GM23248 (cell line): Measurements from ENCODE around the gene TMEM50B. TPM values are rescaled to one million over a fixed set of nuclear protein-coding genes. Genes with fewer than 3 reads are reported as not detected.
"Not testable (repeated sequence)": the region's sequence is repeated elsewhere in the genome, so short reads cannot be mapped to it uniquely, and the experiment has no call there.

ENCODE experiments used
- DNase-seq: peaks from one replicate; pipeline ENCODE4 v3.0.0-alpha.2; 2015
- H2AFZ ChIP-seq: fragments of 200-600 bp; sonication (generic); 2 replicates; pipeline ENCODE4 v1.6.1; 2016; ENCODE audit warnings: antibody characterized with exemption
- H3F3A ChIP-seq: fragments of 200-600 bp; sonication (generic); 2 replicates; pipeline ENCODE4 v1.6.1; 2016; ENCODE audit warnings: mild to moderate bottlenecking, antibody characterized with exemption, mixed run types; ENCODE audit not compliant: insufficient read depth
- H3K27ac ChIP-seq: fragments of 200-600 bp; sonication (generic); 2 replicates; pipeline ENCODE4 v1.5.1; 2016; ENCODE audit warnings: mild to moderate bottlenecking
- H3K27me3 ChIP-seq: fragments of 200-600 bp; sonication (generic); replicated peaks from 2 replicates; pipeline ENCODE4 v1.6.1; 2016; ENCODE audit warnings: mild to moderate bottlenecking; ENCODE audit not compliant: insufficient read depth
- H3K36me3 ChIP-seq: fragments of 200-600 bp; sonication (generic); 2 replicates; pipeline ENCODE4 v1.6.1; 2016; ENCODE audit warnings: low read depth, mild to moderate bottlenecking
- H3K4me1 ChIP-seq: fragments of 200-600 bp; sonication (generic); 2 replicates; pipeline ENCODE4 v1.6.1; 2016; ENCODE audit warnings: mild to moderate bottlenecking; ENCODE audit not compliant: insufficient read depth
- H3K4me2 ChIP-seq: fragments of 200-600 bp; sonication (generic); one replicate; pipeline ENCODE4 v1.6.1; 2016; ENCODE audit warnings: mild to moderate bottlenecking; ENCODE audit not compliant: unreplicated experiment
- H3K4me3 ChIP-seq: fragments of 200-600 bp; sonication (generic); 2 replicates; pipeline ENCODE4 v1.5.1; 2016; ENCODE audit warnings: mild to moderate bottlenecking
- H3K79me2 ChIP-seq: fragments of 200-600 bp; sonication (generic); 2 replicates; pipeline ENCODE4 v1.6.1; 2016; ENCODE audit warnings: mild to moderate bottlenecking; ENCODE audit not compliant: insufficient read depth
- H3K9ac ChIP-seq: fragments of 200-600 bp; sonication (generic); 2 replicates; pipeline ENCODE4 v1.6.1; 2016; ENCODE audit warnings: mild to moderate bottlenecking
- H3K9me2 ChIP-seq: fragments of 200-600 bp; sonication (generic); 2 replicates; pipeline ENCODE4 v1.6.1; 2016; ENCODE audit warnings: mixed run types, mild to moderate bottlenecking, moderate library complexity; ENCODE audit not compliant: insufficient read depth
- H3K9me3 ChIP-seq: fragments of 200-600 bp; sonication (generic); one replicate; pipeline ENCODE4 v1.6.1; 2017; ENCODE audit warnings: low read depth
- H4K20me1 ChIP-seq: fragments of 200-600 bp; sonication (generic); 2 replicates; pipeline ENCODE4 v1.6.0; 2016; ENCODE audit not compliant: insufficient read depth
- EZH2 ChIP-seq: fragments of 200-600 bp; sonication (generic); IDR thresholded peaks from 2 replicates; pipeline ENCODE4 v1.6.1; 2018; ENCODE audit warnings: antibody characterized with exemption, mild to moderate bottlenecking; ENCODE audit not compliant: insufficient read depth, poor library complexity, severe bottlenecking
- EZH2phosphoT487 ChIP-seq: fragments of 200-600 bp; sonication (generic); IDR thresholded peaks from 2 replicates; pipeline ENCODE4 v1.6.1; 2018; ENCODE audit warnings: antibody characterized with exemption, moderate library complexity, mild to moderate bottlenecking, low read depth; ENCODE audit not compliant: insufficient read depth
- WGBS, 2 experiments: methylation state at CpG; one replicate each; pipeline ENCODE4 v1.1.6; 2015 to 2017; ENCODE audit warnings: low lambda C conversion rate in 2 of 2, low coverage in 1 of 2; ENCODE audit errors: missing lambda C conversion rate in 2 of 2; 5-methylcytosine and 5-hydroxymethylcytosine counted together
- in situ Hi-C: fragments of 300-500 bp; cut with MboI; formaldehyde crosslinking; loops from 2 replicates; pipeline ENCODE4 v1.15.0; 2020
- polyA plus RNA-seq: library from polyadenylated mRNA; unstranded; fragments of >200 nt; fragmentation: Nextera tagmentation; extraction: Ambion mirVana; gene quantifications from 2 replicates; pipeline ENCODE4 v1.2.1, GENCODE V29; 2016
- total RNA-seq: library from RNA; depleted of rRNA; stranded (reverse); fragments of >200 nt; shearing (Covaris generic); gene quantifications from 2 replicates; pipeline ENCODE4 v1.2.3, GENCODE V29; 2014

The TMEM50B gene
- total and polyA plus RNA-seq, 2 experiments from 2014 or later = 35.1 to 43.9 TPM

DNA sequence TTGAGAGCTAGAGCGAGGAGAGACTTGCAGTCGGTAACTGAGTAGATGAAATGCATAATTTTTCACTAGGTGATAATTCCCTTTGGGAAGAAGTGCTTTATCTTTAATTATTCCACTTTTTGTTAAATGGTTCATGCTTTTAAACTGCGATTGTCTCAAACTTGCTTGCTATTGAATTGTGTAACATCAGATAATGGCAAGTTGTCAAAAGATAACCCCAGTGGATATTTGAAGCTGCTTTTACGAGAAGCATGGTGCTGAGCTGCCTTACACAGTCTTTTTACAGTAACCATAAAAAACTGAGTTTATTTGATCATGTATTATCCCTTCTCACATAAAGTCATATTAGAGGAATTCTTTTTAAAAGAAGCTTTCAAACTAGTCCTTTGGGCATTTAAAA is 30.2 kb downstream of the TMEM50B start:
- H3K9ac ChIP-seq = no peak overlapping the region
- no peak overlapping the region for H3K27ac ChIP-seq
- no peaks in the 10 kb centered on the region for H3K27me3 ChIP-seq
- H3F3A ChIP-seq = peaks cover 5% of the 10 kb centered on the region; the same call in 1 of the 2 replicates
- no peaks in the 10 kb centered on the region for H4K20me1 ChIP-seq
- DNase-seq = no peak
- no peak for TF ChIP-seq EZH2phosphoT487
- 84 to 88% methylated on average over 4 of the region's 4 CpGs for WGBS, 2 experiments
- no peak overlapping the region for H3K4me3 ChIP-seq
- in situ Hi-C loops = no loop called here
- no peaks in the 10 kb centered on the region for H3K9me2 ChIP-seq
- no peaks in the 10 kb centered on the region for H3K36me3 ChIP-seq
- no peak overlapping the region for H3K4me2 ChIP-seq
- no peak overlapping the region for H2AFZ ChIP-seq
- H3K9me3 ChIP-seq = no peaks in the 10 kb centered on the region
- no peaks in the 10 kb centered on the region for H3K79me2 ChIP-seq
- peaks cover 5% of the 10 kb centered on the region for H3K4me1 ChIP-seq

DNA sequence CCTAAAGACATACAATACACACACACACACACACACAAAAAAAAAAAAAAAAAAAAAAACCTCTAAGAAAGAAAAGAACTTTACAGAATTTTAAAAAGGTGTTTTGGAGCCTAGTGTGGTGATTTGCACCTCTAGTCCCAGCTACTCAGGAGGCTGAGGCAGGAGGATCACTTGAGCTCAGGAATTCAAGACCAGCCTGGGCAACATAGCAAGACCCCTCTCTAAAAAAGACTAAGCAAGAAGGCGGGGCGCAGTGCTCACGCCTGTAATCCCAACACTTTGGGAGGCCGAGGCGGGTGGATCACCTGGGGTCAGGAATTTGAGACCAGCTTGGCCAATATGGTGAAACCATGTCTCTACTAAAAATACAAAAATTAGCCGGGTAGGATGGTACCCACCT is 33.2 kb downstream of the TMEM50B start:
- 96 to 97% methylated on average over 6 of the region's 6 CpGs for WGBS, 2 experiments
- H3K9me2 ChIP-seq, H3K9me3 ChIP-seq, H2AFZ ChIP-seq, H3K27ac ChIP-seq, H3K4me2 ChIP-seq, H4K20me1 ChIP-seq, H3K4me1 ChIP-seq, DNase-seq, H3K9ac ChIP-seq, H3K4me3 ChIP-seq, H3K36me3 ChIP-seq, H3K79me2 ChIP-seq, H3K27me3 ChIP-seq, in situ Hi-C loops: not testable (repeated sequence)
- H3F3A ChIP-seq = peaks cover 22% of the 10 kb centered on the region; the same call in 1 of the 2 replicates

DNA sequence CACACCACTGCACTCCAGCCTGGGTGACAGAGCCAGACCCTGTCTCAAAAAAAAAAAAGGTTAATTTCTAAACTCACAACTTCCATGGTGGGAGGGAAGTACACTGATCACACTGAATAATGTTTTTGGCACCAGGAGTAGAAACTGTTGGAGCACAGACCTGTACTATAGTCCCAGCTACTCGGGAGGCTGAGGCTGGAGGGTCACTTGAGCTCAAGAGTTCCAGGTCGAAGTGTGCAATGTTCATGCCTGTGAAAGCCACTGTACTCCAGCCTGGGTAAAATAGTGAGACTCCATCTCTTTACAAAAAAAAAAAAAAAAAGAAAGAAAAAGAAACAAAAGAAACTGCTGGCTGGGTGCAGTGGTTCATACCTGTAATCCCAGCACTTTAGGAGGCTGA is 35.3 kb downstream of the TMEM50B start:
- DNase-seq = no peak
- 50% methylated on average over 2 of the region's 2 CpGs for WGBS, 2 experiments
- H3K36me3 ChIP-seq = no peaks in the 10 kb centered on the region
- H3K4me3 ChIP-seq = no peak overlapping the region
- no peak overlapping the region for H2AFZ ChIP-seq
- peaks cover 13% of the 10 kb centered on the region for H3K4me1 ChIP-seq
- H3K9me3 ChIP-seq = no peaks in the 10 kb centered on the region
- H4K20me1 ChIP-seq = no peaks in the 10 kb centered on the region
- TF ChIP-seq EZH2 = no peak
- TF ChIP-seq EZH2phosphoT487 = no peak
- H3K9ac ChIP-seq = no peak overlapping the region
- no peak overlapping the region for H3K27ac ChIP-seq
- no peak overlapping the region for H3K4me2 ChIP-seq
- H3F3A ChIP-seq = peaks cover 34% of the 10 kb centered on the region; the same call in 1 of the 2 replicates
- H3K27me3 ChIP-seq = no peaks in the 10 kb centered on the region
- in situ Hi-C loops = no loop called here
- H3K79me2 ChIP-seq = no peaks in the 10 kb centered on the region
- no peaks in the 10 kb centered on the region for H3K9me2 ChIP-seq

DNA sequence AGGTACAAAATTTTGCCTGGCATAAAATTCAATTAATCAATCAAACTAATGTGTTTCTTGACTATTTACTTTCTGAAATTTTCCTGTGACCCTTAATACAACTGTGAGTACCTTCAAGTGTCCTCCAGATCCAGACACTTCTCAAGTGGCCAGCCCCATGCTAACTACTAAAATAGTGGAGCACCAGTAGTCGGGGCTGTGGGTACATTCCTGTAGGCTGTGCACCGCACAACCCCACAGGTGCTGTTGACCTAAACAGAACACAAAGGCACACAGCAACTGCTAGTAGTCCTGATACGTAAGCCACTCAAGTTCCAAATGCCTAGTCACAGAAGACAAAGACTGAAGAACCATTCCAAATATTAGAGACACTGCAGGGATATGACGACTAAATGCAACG is 36.6 kb downstream of the TMEM50B start:
- Histone ChIP-seq H4K20me1 (no peaks in the 10 kb centered on the region), H3K27ac (no peak overlapping the region), H3K27me3 (no peaks in the 10 kb centered on the region), H3K79me2 (no peaks in the 10 kb centered on the region), H3K9ac (no peak overlapping the region), H3K4me1 (peaks cover 13% of the 10 kb centered on the region), H3K9me2 (no peaks in the 10 kb centered on the region), H3K9me3 (no peaks in the 10 kb centered on the region), H3F3A (peaks cover 34% of the 10 kb centered on the region; the same call in 1 of the 2 replicates), H3K4me3 (no peak overlapping the region), H3K4me2 (no peak overlapping the region), H3K36me3 (0 out of 2 replicates have a peak, but pooled peaks cover 2% of the 10 kb centered on the region), H2AFZ (no peak overlapping the region)
- in situ Hi-C loops = no loop called here
- no peak for TF ChIP-seq EZH2phosphoT487
- no peak for TF ChIP-seq EZH2
- no peak for DNase-seq
- 85 to 87% methylated on average over 5 of the region's 5 CpGs for WGBS, 2 experiments
